Inflammatory macrophage treated with lipopolysaccharide for 1 hour (primary cell): ENCODE measurements around the gene ABCD2.
A peak's percentile ranks its signal among the peaks of the same experiment; 100 is the strongest.
"Not testable (repeated sequence)": the region's sequence is repeated elsewhere in the genome, so short reads cannot be mapped to it uniquely, and the experiment has no call there.

Source experiments
- DNase-seq, 2 donors: peaks; one replicate each; pipeline ENCODE4 v3.0.0-alpha.2; 2020 to 2022

Gene ABCD2

DNA sequence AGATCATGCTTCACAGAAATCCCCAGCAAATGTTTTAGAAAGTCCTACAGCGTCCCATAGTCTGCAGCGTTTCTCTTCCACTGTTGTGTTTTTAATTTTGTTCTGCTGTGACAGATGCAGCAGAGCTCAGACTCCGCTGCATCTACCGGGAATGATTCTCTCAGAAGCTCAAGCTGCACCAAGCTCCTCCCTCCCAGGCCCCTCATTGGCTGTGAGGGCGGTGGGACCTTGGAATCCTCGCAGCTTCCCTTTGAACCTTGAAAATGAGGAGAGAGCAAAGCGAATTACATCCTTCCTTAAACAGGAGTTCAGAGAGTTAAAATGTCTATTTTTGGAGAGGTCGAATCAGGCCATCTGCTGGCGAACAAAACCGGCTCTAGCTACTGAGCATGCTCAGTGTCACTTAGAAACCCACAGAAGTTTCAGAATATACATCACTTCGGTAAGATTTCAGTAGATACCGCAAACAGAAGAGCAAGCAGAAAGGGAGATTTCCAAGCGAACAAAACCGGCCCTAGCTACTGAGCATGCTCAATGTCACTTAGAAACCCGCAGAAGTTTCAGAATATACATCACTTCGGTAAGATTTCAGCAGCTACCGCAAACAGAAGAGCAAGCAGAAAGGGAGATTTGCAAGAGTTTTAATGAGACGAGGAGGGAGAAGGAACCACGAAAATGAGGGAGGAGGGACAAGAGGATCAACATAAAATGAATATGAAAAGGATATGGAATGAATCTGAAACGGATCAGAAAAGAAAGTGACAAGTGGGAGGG lies at the start of gene ABCD2:
Gene ABCD2 (minus strand): TSS at position 144 of the 774 bp plus-strand sequence. CDS start 188 bp downstream, outside the sequence.
- DNase-seq: peak; percentile 59 to 63

DNA sequence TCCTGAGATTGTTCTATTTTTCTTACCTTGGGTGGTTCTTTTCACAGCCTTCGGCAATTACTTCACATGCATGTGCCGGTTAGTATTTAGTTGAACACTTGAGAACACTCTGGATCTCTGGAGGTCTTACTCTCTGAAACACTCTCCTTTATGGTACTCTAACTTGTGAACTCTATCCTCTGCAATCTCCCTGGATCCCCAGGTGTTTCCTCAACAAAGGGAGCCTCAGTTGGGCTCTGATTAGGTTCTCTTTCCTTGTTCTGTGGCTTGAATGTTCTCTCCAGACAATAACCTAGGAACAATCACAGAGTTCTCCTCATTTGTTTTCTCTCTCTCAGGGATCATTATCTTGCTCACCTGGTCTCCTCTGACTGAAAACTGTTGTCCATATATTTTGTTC lies 40.5 kb upstream of the ABCD2 start:
- no peak for DNase-seq

DNA sequence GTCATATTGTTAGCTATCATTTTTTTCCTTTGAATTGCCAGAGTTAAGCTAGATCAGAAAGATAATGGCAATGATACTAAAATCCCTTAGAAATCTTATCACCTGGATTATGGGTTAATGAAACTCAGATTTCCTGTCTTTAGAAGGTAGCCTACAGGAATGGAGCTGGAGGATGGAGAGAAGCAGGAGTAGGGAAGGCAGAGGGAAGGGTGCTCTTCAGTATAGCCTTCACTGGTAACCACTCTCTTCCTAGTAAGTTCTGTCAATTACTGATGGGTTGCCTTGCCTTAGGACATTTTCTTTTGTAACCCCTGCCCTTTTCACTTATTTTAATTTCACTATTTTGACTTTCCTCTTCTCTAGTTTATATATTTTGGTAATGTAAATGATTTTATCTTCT lies 27.8 kb upstream of the ABCD2 start:
- DNase-seq: no peak

DNA sequence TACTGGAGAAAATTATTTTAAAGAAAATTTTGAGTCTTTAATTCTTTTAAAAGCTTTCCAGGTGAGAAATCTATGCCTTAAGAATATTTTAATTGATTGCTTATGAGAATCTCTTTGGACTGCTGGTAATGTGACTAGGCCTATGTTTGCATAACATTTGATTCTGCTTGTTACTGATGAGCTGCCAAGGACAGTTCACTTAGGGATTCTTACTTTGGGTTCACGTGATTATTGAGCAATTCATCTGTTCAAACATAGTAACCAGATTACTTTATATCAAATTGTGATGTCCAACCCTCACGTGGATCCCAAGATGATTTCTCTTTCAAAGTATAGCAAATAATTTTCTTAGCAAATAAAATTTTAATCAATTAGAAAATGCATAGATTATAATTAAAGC lies 27.4 kb upstream of the ABCD2 start:
- DNase-seq: no peak

DNA sequence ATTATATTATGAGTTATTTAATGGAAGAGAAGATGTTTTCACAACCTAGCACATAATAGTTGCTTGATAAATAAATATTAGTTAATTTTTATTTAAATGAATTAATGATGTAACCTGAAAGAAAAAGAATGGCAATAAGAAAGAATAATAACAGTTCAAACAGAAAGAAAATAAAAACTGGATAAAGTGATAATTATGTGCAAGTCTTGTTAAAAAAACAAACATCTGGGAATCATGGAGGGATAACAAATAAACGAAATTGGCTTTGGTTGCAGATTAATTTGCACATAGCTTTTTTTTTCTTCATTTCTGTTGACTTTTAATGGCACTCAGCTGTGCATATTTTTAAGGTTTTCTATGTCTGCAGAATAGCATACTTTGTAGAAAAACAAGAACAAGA lies 23.4 kb upstream of the ABCD2 start:
- no peak for DNase-seq

DNA sequence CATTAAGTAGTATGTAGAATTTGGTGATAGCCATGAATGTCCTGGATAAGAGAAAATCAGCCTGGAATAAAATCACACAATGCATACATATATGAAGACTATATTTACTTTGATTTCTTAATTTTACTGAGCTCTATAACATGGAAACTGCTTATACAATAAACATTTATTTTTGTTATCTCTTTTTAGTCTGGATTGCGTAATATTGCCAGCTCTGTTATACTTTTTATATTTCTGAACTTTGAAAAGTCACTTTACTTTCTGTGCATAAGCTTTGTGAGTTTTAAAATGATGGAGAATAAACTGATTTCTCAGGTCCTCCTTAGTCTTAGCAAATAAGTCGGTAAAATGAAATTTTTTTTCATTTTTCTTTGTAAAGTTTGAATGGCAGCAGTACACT lies 19.2 kb upstream of the ABCD2 start:
- no peak for DNase-seq

DNA sequence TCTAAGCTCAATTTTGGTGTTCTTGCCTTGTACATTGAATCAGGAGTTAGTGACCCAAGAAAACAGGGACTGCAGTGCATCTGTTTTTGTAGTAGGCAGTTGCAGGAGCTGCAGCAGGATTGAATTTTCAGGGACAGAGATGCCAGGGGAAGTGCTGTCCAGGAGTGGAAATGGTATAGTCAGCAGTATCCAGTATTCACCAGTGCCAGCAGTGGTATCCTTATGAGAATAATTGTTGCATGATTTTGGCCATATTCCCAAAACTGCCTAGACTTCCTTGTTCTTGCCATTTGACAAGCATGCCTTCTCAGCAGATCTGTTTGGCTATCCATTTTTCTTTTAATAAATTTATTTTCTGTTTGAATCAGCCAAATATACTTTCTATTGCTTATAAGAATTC lies 18.6 kb upstream of the ABCD2 start:
- no peak for DNase-seq

DNA sequence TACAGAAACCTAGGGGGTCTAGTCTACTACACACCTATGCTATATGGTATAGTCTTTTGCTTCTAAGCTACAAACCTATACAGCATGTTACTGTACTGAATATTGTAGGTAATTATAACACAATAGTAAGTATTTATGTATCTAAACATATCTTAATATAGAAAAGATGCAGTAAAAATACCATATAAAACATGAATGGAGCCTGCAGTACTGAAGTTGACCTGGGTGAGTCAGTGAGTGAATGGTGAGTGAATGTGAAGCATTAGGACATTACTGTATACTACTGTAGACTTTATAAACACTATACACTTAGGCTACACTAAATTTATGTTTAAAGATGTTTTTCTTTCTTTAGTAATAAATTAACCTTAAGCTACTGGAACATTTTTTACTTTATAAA lies 13.1 kb upstream of the ABCD2 start:
- no peak for DNase-seq

DNA sequence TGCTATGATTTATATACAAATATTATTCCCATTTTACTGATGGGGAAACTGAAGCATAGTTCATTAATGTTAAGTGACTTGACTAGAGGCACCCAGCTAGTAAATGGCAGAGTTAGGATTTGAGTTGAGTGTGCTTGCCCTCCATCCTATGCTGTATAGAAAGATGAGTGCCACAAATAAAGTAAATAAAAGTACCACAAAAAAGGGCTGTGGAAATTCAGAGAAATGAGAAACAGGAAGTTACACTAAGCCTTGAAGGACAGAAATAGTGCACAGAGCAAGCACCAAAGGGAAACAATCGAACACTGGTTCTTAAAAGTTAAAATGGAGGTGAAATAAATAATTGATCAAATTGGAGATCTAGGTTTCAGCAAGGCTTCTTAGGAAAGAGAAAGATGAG lies 9.2 kb upstream of the ABCD2 start:
- DNase-seq: no peak

DNA sequence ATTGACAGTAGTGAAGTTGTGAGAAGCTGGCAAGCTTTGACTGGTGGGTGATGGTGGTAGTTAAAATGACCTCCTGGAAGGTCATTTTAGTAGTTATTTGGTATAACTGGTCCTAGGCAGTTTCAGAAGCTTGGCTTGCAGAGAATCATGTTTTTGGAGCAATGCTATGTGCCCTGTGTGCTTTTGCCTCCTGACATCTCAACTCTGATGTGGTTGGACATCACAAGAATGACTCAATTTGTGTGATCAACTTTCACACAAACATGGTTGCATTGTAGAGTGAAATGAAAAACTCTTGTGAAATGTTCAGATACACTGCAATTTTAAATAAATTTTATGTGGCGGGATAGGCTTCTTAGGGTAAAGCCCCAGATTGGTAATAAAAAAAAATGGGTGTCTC lies 8.3 kb upstream of the ABCD2 start:
- no peak for DNase-seq

DNA sequence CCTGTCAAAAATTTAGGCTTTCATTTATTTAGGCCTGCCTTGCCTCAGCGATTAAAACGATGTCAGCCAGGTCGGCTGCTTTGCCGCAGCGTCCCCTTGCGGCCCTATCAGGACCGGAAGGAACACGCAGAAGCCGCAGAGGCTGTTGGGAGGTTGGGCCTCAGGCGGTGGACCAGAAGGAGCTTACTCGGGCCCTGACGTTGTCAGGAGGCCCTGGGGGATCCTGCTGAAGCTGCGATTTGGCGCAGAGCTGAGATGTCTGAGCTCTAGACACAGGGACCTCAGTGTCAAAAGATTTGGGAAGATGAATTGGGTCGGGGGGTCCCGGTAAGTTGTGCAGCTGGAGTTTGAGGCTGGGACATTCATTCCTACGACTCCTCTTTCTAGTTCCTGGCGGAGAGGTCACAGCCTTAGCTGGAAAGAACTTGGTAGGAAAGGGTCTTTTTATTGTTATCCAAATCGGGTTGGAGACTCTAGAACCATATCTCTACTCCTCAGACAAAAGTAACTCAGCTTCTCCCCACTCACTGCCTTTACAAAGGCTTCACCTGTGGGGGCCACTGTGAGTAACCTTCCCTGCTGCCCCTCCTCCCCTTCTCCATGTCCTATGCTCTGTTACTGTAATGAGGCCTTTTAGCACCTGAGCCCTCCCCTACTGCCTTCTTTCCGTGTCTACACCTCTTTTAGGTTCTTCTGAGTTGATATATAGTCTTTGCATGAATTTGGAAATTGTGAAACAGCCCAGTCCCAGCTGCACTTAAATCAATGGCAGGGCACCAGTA lies 6.6 kb upstream of the ABCD2 start:
- no peak for DNase-seq

DNA sequence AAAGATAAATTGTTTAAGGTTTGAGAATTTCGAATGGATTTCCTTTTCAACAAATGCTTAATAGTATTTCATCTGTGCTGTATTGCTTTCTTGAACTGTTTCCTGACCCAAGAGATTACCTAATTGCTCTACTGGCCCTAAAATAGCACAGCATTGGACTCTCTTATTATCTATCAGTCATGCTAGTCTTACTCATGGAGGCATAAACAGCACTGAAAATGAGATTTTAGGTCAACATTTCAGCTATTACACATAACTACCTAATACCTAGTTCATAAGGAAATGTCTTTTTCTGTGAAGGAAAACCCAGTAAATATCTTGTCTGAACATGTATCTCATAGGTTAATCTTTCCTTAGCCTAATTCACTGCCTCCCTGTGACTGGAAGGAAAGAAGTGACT lies 4.3 kb upstream of the ABCD2 start:
- peak in 1 of 2 donors; percentile 19 for DNase-seq

DNA sequence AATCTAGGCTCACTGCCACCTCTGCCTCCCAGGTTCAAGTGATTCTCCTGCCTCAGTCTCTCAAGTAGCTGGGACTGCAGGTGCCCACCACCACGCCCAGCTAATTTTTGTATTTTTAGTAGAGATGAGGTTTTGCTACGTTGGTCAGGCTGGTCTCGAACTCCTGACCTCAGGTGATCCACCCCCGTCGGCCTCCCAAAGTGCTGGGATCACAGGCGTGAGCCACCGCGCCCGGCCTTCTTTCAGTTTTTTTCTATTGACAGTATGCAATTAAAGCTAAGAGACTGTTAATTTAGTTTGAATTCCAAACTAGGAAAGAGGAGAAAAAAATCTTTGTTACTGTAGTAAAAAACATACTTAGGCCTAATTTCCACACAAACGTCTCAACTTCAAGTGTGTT lies 3.6 kb upstream of the ABCD2 start:
- DNase-seq: not testable (repeated sequence)

DNA sequence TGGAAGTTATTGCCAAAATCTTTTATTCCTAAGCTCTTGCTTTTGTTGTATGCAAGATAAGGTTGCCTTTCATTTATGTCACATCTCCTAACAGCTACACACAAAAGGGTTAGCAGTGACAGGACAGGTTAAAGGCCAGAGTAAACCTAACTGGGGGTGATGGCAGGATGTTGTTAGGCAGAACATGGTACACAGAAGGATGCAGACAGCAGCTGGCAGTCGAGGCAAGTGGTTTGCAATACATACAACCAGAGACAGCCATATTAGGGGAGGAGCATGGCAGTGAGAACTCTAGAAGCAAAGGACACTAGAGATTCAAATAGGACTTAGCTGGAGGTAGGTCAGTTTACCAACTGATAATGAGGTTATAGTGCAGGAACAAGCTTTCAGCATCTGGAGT lies 2.7 kb upstream of the ABCD2 start:
- DNase-seq: no peak

DNA sequence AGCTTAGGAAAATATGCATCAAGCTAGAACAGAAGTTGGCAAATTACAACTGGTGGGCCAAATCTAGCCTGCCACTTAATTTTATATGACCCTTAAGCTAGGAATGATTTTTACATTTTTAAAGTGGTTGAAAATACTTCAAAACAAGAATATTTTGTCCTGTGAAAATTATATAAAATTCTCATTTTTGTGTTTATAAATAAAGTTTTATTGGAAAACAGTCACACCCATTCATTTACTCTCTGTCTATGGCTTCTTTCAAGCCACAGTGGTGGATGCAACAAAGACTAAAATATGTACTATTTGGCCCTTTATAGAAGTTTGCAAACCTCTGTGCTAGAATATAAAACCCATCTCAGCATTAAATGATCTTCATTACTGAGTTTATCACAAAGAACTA lies 2.1 kb upstream of the ABCD2 start:
- DNase-seq: no peak

DNA sequence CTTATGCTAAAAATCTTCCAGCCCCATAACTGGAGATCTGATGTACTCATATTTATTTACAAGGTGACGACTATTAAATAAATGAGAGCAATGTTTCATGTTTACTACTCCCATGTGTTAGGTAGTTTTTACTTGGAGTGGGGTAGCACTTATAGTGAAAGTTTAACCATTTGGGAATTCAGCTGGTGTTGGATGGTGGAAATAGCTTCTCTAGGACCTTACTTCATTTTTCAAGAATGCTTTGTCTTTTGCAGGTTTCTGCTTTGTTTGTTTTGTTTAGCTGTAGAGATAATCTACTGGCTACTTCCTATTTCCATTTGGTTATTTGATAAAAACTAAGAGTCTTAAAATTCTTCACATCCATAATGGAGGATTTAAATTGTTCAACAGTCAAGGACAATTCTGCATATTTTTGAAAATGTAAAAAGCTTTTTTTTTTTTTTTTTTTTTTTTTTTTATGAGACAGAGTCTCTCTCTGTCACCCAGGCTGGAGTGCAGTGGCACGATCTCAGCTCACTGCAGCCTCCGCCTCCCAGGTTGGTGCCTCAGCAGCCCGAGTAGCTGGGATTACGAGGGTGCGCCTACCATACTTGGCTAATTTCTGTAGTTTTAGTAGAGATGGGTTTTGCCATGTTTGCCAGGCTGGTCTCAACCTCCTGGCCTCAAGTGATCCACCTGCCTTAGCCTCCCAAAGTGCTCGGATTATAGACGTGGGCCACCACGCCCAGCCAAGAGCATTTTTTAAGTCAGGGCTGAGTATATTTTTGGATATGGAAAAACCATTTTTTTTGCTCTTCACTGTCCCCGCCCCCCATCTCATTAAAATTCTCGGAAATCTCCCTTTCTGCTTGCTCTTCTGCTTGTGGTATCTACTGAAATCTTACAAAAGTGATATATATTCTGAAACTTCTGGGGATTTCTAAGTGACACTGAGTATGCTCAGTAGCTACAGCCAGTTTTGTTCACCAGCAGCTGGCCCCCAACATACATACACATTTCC lies 1.4 kb upstream of the ABCD2 start:
- DNase-seq: no peak

DNA sequence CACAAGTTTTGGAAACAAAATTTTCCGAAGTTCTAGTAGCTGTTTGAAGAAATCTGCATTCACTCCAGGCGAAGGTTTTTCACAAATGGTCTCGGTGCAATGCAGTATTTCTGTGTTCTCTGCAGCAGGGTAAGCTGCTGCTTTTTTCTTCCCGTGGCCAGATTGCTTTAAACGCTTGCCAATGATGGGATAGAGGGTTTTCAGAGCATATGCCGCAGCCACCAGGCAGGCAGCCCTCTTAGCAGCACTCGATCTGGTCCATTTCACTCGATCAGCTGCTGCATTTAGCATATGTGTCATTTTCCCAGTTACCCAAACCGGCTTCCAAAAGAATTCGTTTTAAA lies 315 bp downstream of the ABCD2 start:
- DNase-seq: no peak

DNA sequence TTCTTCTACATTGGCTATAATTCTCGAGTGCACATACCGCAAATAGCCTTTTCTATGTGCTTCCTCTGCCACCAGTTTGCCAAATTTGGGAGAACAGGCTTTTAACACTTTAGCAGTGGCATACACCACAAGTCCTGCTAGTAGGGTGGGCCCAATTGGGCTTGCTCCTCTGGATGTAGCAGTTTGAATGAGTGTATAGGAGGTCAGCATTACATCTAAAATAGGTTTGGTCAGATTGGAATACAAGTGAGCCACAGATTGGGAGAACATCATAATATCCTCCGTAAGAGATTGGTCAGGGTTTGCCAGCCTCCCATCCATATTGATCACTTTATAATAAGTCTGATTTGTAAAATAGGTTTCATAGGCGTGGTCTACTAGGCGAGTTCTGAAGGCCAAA lies 902 bp downstream of the ABCD2 start:
- DNase-seq: no peak

DNA sequence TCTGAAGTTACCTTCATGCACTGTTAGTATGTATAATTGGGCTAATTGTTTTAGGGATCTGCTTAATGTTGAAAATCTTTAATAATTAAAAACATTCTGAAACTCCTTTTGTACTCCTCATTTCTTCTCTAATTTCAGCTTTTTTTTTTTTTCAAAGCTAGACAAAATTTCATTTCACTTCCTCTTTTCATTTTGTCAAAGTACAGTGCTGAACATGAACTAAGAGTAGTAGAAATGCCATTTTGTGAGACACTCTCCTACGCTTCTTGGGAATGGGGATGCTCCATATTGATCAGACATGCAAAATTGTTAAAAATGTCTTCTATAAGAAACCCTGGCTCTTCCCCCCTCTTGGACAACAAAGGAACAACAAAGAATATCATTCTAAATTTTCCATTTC lies 1.7 kb downstream of the ABCD2 start:
- DNase-seq: peak; percentile 12 to 26

DNA sequence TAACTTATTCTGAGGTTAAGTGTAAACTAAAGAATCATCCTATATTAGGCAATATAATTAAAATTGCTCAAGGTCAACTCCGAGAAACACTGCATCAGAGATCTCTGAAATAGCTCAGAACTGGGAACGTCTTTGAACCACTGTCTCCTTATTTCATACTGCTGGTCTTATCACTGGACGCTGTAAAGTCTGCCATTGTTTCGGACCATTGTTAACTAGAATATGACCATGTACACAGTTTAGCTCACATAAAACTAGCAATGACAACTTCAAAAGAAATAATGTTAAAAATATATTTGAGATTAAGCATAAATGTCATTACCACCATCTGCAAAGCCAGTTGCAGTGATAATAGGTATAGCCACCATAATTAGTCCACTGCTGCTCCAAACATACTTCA lies 2.9 kb downstream of the ABCD2 start:
- DNase-seq: no peak

DNA sequence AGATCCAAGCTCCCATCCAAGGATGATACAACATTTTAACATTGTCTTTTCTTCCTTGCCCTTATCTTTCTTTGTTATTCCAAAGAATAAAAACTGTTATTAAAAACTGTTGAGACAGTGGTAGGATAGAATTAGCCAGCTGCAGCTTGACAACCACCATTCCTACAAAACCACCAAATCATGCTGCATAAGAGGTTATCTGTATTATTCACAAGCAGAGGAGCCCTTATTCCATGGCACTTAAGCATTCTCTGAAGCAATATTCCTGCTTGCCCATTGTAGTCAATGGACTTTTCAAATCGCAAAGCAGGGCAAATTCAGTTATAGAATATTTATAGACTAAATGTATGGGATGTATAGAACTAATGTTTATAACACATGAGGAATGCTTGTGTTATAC lies 3.4 kb downstream of the ABCD2 start:
- DNase-seq: no peak

DNA sequence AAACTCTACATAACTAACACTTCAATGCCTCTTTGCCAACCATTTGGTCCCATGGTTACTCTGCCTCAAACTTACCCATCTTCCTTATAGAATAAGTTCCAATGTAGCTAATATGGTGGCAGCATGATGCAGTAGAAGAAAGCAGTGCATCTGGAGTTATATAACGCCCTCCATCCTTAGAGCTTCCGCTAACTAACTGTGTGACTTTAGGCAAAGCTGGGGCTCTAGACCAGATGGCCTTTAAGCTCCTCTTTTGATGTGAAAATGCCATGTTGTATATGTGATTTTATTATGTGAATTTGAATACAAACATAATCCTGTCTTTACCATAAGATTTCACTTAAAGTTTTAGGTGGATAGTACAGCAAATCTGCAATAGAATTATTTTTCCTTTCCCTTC lies 6.1 kb downstream of the ABCD2 start:
- DNase-seq: no peak

DNA sequence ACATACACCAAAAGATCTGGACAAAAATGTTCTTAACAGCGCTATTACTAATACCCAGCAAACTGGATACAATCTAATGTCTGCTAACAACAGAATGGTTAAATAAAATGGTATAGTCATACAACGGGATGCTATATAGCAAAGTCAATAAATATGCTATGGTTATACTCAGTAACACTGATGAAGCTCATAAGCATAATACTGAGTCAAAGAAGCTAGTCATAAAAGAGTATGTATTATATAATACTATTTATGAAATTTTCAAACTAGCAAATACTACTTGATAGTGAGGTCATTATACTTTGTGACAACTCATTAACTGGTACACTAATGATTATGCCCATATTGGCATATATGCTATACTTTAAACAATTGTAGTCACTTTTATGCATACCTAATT lies 7.4 kb downstream of the ABCD2 start:
- no peak for DNase-seq
